H9 (cell line): ENCODE measurements around the gene SPNS3. TPM values are rescaled to one million over a fixed set of nuclear protein-coding genes. Genes with fewer than 3 reads are reported as not detected.

Experiments used
- DNase-seq: peaks from one replicate; pipeline ENCODE4 v3.0.0-alpha.2; 2017
- H2AFZ ChIP-seq: one replicate; pipeline ENCODE4 v1.6.1; 2013; ENCODE audit warnings: mild to moderate bottlenecking, low read length, control low read depth, moderate library complexity
- H2AK5ac ChIP-seq: 2 replicates; pipeline ENCODE4 v1.6.1; 2013; ENCODE audit warnings: low read length, control low read depth, mixed read lengths; ENCODE audit not compliant: insufficient read length
- H2BK120ac ChIP-seq: one replicate; pipeline ENCODE4 v1.6.1; 2013; ENCODE audit warnings: low read depth, mild to moderate bottlenecking, low read length, control low read depth, inconsistent platforms; ENCODE audit not compliant: poor library complexity, severe bottlenecking
- H2BK12ac ChIP-seq: 2 replicates; pipeline ENCODE4 v1.6.1; 2013; ENCODE audit warnings: low read length, control low read depth, mixed read lengths, low read depth; ENCODE audit not compliant: insufficient read length
- H2BK15ac ChIP-seq: 2 replicates; pipeline ENCODE4 v1.6.1; 2013; ENCODE audit warnings: low read depth, low read length, control low read depth
- H2BK20ac ChIP-seq: one replicate; pipeline ENCODE4 v1.6.1; 2013; ENCODE audit warnings: low read depth, mild to moderate bottlenecking, low read length, control low read depth, inconsistent platforms; ENCODE audit not compliant: poor library complexity, severe bottlenecking
- H2BK5ac ChIP-seq: 2 replicates; pipeline ENCODE4 v1.6.1; 2013; ENCODE audit warnings: low read length, control low read depth, mixed read lengths; ENCODE audit not compliant: insufficient read length
- H3K14ac ChIP-seq: 2 replicates; pipeline ENCODE4 v1.6.1; 2013; ENCODE audit warnings: low read length, control low read depth; ENCODE audit not compliant: insufficient read depth
- H3K18ac ChIP-seq: 2 replicates; pipeline ENCODE4 v1.6.1; 2013; ENCODE audit warnings: low read depth, mild to moderate bottlenecking, mixed read lengths, low read length, control low read depth; ENCODE audit not compliant: insufficient read length
- H3K23ac ChIP-seq: 2 replicates; pipeline ENCODE4 v1.6.1; 2013; ENCODE audit warnings: low read length, control low read depth, mixed read lengths, low read depth; ENCODE audit not compliant: insufficient read length
- H3K23me2 ChIP-seq: 2 replicates; pipeline ENCODE4 v1.6.1; 2013; ENCODE audit warnings: low read depth, mild to moderate bottlenecking, mixed read lengths, low read length, control low read depth; ENCODE audit not compliant: insufficient read length, poor library complexity, severe bottlenecking
- H3K27ac ChIP-seq: 2 replicates; pipeline ENCODE4 v1.5.1; 2013; ENCODE audit warnings: low read length, control low read depth, mixed read lengths, low read depth; ENCODE audit not compliant: insufficient read length
- H3K27me3 ChIP-seq: 2 replicates; pipeline ENCODE4 v1.6.1; 2013; ENCODE audit warnings: low read length, control low read depth, inconsistent platforms; ENCODE audit not compliant: insufficient read depth
- H3K4ac ChIP-seq: 2 replicates; pipeline ENCODE4 v1.6.1; 2013; ENCODE audit warnings: low read depth, mild to moderate bottlenecking, control low read depth, inconsistent platforms, low read length, moderate library complexity
- H3K4me1 ChIP-seq: 2 replicates; pipeline ENCODE4 v1.6.1; 2013; ENCODE audit warnings: low read length, control low read depth, inconsistent platforms; ENCODE audit not compliant: insufficient read depth
- H3K4me2 ChIP-seq: 2 replicates; pipeline ENCODE4 v1.6.1; 2013; ENCODE audit warnings: low read length, control low read depth, mixed read lengths; ENCODE audit not compliant: insufficient read length, insufficient read depth
- H3K56ac ChIP-seq: 2 replicates; pipeline ENCODE4 v1.6.1; 2013; ENCODE audit warnings: low read depth, mild to moderate bottlenecking, mixed read lengths, low read length, control low read depth; ENCODE audit not compliant: insufficient read length
- H3K79me1 ChIP-seq: 2 replicates; pipeline ENCODE4 v1.6.1; 2013; ENCODE audit warnings: low read depth, mild to moderate bottlenecking, moderate library complexity, low read length, control low read depth, inconsistent platforms; ENCODE audit not compliant: insufficient read depth, poor library complexity, severe bottlenecking
- H3K79me2 ChIP-seq: 2 replicates; pipeline ENCODE4 v1.6.1; 2013; ENCODE audit warnings: low read length, control low read depth, inconsistent platforms; ENCODE audit not compliant: insufficient read depth
- H3K9ac ChIP-seq: 2 replicates; pipeline ENCODE4 v1.6.1; 2013; ENCODE audit warnings: low read length, control low read depth, mixed read lengths; ENCODE audit not compliant: insufficient read length; ENCODE audit errors: extremely low read depth
- H3K9me3 ChIP-seq: one replicate; pipeline ENCODE4 v1.6.1; 2013; ENCODE audit warnings: low read depth, low read length, inconsistent platforms; ENCODE audit not compliant: control insufficient read depth
- H3T11ph ChIP-seq: one replicate; pipeline ENCODE4 v1.6.1; 2013; ENCODE audit warnings: mild to moderate bottlenecking, low read length, control low read depth, inconsistent platforms
- H4K20me1 ChIP-seq: one replicate; pipeline ENCODE4 v1.6.1; 2013; ENCODE audit not compliant: control insufficient read depth, insufficient read length, insufficient read depth
- H4K5ac ChIP-seq: 2 replicates; pipeline ENCODE4 v1.6.1; 2013; ENCODE audit warnings: low read depth, mild to moderate bottlenecking, mixed read lengths, low read length, control low read depth; ENCODE audit not compliant: insufficient read length
- H4K8ac ChIP-seq: replicated peaks from 2 replicates; pipeline ENCODE4 v1.6.1; 2013; ENCODE audit warnings: low read length, control low read depth, mixed read lengths, low read depth; ENCODE audit not compliant: insufficient read length
- H4K91ac ChIP-seq: 2 replicates; pipeline ENCODE4 v1.6.1; 2013; ENCODE audit warnings: low read depth, mild to moderate bottlenecking, moderate library complexity, mixed read lengths, low read length, control low read depth; ENCODE audit not compliant: insufficient read length
- H3K27ac Mint-ChIP-seq, 3 experiments: 2 replicates in 2 of 3; 3 replicates in 1 of 3; pipeline ENCODE4 v1.8.0; 2020 to 2021; ENCODE audit warnings: mixed read lengths in 3 of 3, mild to moderate bottlenecking in 1 of 3, moderate library complexity in 1 of 3
- H3K27me3 Mint-ChIP-seq: 2 replicates; pipeline ENCODE4 v1.8.0; 2021; ENCODE audit warnings: low read depth, mild to moderate bottlenecking, moderate library complexity, mixed read lengths
- H3K36me3 Mint-ChIP-seq, 3 experiments: 2 replicates in 2 of 3; 3 replicates in 1 of 3; pipeline ENCODE4 v1.8.0; 2020 to 2021; ENCODE audit warnings: low read depth in 3 of 3, mixed read lengths in 3 of 3; ENCODE audit not compliant: insufficient read depth in 1 of 3
- H3K4me1 Mint-ChIP-seq, 2 experiments: 2 replicates each; pipeline ENCODE4 v1.8.0; 2020; ENCODE audit warnings: mixed read lengths in 2 of 2
- H3K4me3 Mint-ChIP-seq, 2 experiments: 2 replicates in 1 of 2; 3 replicates in 1 of 2; pipeline ENCODE4 v1.8.0; 2020 to 2021; ENCODE audit warnings: mild to moderate bottlenecking in 2 of 2, mixed read lengths in 2 of 2, moderate library complexity in 1 of 2
- H3K9me3 Mint-ChIP-seq, 2 experiments: 2 replicates in 1 of 2; 3 replicates in 1 of 2; pipeline ENCODE4 v1.8.0; 2020; ENCODE audit warnings: mild to moderate bottlenecking in 2 of 2, mixed read lengths in 2 of 2, moderate library complexity in 1 of 2
- WGBS: extraction: QIAGEN DNeasy Blood & Tissue Kit; methylation state at CpG from one replicate; pipeline ENCODE4 v1.1.7; 2013; ENCODE audit warnings: missing lambda C conversion rate, low lambda C conversion rate, mixed read lengths; ENCODE audit not compliant: insufficient read length; ENCODE audit errors: extremely low coverage; 5-methylcytosine and 5-hydroxymethylcytosine counted together
- total RNA-seq: library from RNA; stranded (reverse); gene quantifications from 2 replicates; pipeline ENCODE4 v1.2.1, GENCODE V29; 2021
- TF ChIP-seq, protein P1 (sequence below): fragments of 200-600 bp; sonication (generic); conservative IDR thresholded peaks from 3 replicates; pipeline ENCODE4 v1.8.0; 2021; ENCODE audit warnings: antibody characterized with exemption, mild to moderate bottlenecking

SPNS3 gene
- total RNA-seq, 1 experiment from 2014 or later, result not detected

DNA sequence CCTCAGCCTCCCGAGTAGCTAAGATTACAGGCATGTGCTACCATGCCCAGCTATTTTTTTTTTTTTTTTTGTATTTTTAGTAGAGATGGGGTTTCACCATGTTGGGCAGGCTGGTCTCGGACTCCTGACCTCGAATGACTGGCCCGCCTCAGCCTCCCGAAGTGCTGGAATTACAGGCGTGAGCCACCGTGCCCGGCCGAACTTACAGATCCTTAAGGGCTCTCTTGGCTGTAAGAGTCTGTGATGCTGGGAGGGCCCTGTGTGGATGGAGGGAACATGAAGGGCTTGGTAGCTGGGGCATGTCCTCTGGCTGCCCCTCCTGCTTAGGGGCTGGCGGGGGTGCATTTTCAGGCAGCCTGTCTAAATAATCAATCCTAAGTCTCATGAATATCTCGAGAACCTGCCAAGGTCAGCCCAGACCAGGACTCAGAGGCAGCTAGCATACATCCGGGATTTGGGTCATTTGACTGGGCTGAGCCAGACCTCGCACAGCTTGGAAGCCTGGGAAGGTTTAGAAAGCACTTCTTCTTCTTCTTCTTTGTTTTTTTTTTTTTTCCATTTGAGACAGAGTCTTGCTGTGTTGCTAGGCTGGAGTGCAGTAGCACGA is 17.1 kb downstream of the SPNS3 start:
- H3K23ac ChIP-seq, result no peak overlapping the region
- WGBS, result no CpG with 5 or more reads among the region's 14 CpGs
- no peak overlapping the region for H2BK20ac ChIP-seq
- no peaks in the 10 kb centered on the region for H3K23me2 ChIP-seq
- no peak overlapping the region for H4K5ac ChIP-seq
- H3K27me3 ChIP-seq, result no peaks in the 10 kb centered on the region
- no peak overlapping the region for H3K14ac ChIP-seq
- no peaks in the 10 kb centered on the region for H4K20me1 ChIP-seq
- no peak overlapping the region for H4K91ac ChIP-seq
- no peak overlapping the region for H3K4me2 ChIP-seq
- no peaks in the 10 kb centered on the region for H3K9me3 Mint-ChIP-seq
- no peak overlapping the region for H3K56ac ChIP-seq
- no peaks in the 10 kb centered on the region for H3K9me3 ChIP-seq
- H3K4me1 Mint-ChIP-seq, result peaks cover 0 to 3% of the 10 kb centered on the region in 2 experiments; a peak in 1 of 4 replicates
- H4K8ac ChIP-seq, result no peak overlapping the region
- DNase-seq, result no peak
- H3K4me3 Mint-ChIP-seq, result no peak overlapping the region
- H3K79me1 ChIP-seq, result no peaks in the 10 kb centered on the region
- no peaks in the 10 kb centered on the region for H3K4me1 ChIP-seq
- no peak overlapping the region for H2BK120ac ChIP-seq
- TF ChIP-seq, protein P1, sequence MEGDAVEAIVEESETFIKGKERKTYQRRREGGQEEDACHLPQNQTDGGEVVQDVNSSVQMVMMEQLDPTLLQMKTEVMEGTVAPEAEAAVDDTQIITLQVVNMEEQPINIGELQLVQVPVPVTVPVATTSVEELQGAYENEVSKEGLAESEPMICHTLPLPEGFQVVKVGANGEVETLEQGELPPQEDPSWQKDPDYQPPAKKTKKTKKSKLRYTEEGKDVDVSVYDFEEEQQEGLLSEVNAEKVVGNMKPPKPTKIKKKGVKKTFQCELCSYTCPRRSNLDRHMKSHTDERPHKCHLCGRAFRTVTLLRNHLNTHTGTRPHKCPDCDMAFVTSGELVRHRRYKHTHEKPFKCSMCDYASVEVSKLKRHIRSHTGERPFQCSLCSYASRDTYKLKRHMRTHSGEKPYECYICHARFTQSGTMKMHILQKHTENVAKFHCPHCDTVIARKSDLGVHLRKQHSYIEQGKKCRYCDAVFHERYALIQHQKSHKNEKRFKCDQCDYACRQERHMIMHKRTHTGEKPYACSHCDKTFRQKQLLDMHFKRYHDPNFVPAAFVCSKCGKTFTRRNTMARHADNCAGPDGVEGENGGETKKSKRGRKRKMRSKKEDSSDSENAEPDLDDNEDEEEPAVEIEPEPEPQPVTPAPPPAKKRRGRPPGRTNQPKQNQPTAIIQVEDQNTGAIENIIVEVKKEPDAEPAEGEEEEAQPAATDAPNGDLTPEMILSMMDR, result no peak
- no peak overlapping the region for H2AFZ ChIP-seq
- H2AK5ac ChIP-seq, result no peak overlapping the region
- no peak overlapping the region for H3K4ac ChIP-seq
- no peak overlapping the region for H2BK15ac ChIP-seq
- H2BK5ac ChIP-seq, result no peak overlapping the region
- no peaks in the 10 kb centered on the region for H3K79me2 ChIP-seq
- H3K18ac ChIP-seq, result no peak overlapping the region
- no peak overlapping the region for H3K9ac ChIP-seq
- H3K36me3 Mint-ChIP-seq, result no peaks in the 10 kb centered on the region
- no peak overlapping the region for H3K27ac Mint-ChIP-seq
- no peak overlapping the region for H3K27ac ChIP-seq
- no peak overlapping the region for H3T11ph ChIP-seq
- H2BK12ac ChIP-seq, result no peak overlapping the region
- peaks cover 20% of the 10 kb centered on the region for H3K27me3 Mint-ChIP-seq
